ENCODE measurements around the gene SELENOP.
A peak's percentile ranks its signal among the peaks of the same experiment; 100 is the strongest.

The SELENOP gene

GRCh38 chr5:42759456-42759855, 52.2 kb downstream of the SELENOP start:
- no peak overlapping the region for H3K4me3 ChIP-seq
- no peaks in the 10 kb centered on the region for H3K9me3 ChIP-seq
- TF ChIP-seq CTCF (IDR thresholded peaks at IDR 0.05): no peak
- peaks cover 0 to 4% (median 2%) of the 10 kb centered on the region in 4 donors for H3K4me1 ChIP-seq
- no peaks in the 10 kb centered on the region for H3K36me3 ChIP-seq
- H3K27ac ChIP-seq: no peak overlapping the region
- DNase-seq: no peak
- no peaks in the 10 kb centered on the region for H3K27me3 ChIP-seq
- intact Hi-C loops (cut with DNase I; ENCODE audit: low total_unique reads): no loop called here

GRCh38 chr5:42756606-42757601, 54.8 kb downstream of the SELENOP start, which contains the start of gene CCDC152:
Gene CCDC152 (plus strand): TSS chr5:42756818. CDS start chr5:42759122, 2,304 bp downstream.
- TF ChIP-seq CTCF (IDR thresholded peaks at IDR 0.05): no peak
- DNase-seq: no peak
- Histone ChIP-seq H3K9me3 (no peaks in the 10 kb centered on the region), H3K4me1 (peaks cover 0 to 4% (median 2%) of the 10 kb centered on the region in 4 donors), H3K27ac (no peak within 1 kb of the TSS), H3K27me3 (no peaks in the 10 kb centered on the region), H3K4me3 (peak within 1 kb of the TSS; percentile 42 to 46), H3K36me3 (no peaks in the 10 kb centered on the region)
- intact Hi-C loops (cut with DNase I; ENCODE audit: low total_unique reads): no loop called here

- Histone ChIP-seq H3K9me3 (no peaks in the 10 kb centered on the region), H3K4me3 (no peak overlapping the region), H3K4me1 (peaks cover 0 to 4% (median 2%) of the 10 kb centered on the region in 4 donors), H3K27ac (no peak overlapping the region), H3K36me3 (no peaks in the 10 kb centered on the region), H3K27me3 (no peaks in the 10 kb centered on the region)
- no peak for DNase-seq
- no peak for TF ChIP-seq CTCF (IDR thresholded peaks at IDR 0.05)
- intact Hi-C loops (cut with DNase I; ENCODE audit: low total_unique reads): no loop called here
Measured at GRCh38 chr5:42753099-42753498, 58.6 kb downstream of the SELENOP start.

GRCh38 chr5:42751044-42751443, 60.6 kb downstream of the SELENOP start:
- intact Hi-C loops (cut with DNase I; ENCODE audit: low total_unique reads): no loop called here
- Histone ChIP-seq H3K4me3 (no peak overlapping the region), H3K27ac (no peak overlapping the region), H3K27me3 (no peaks in the 10 kb centered on the region), H3K4me1 (peaks cover 0 to 8% (median 0%) of the 10 kb centered on the region in 4 donors), H3K36me3 (no peaks in the 10 kb centered on the region), H3K9me3 (no peaks in the 10 kb centered on the region)
- no peak for DNase-seq
- TF ChIP-seq CTCF (IDR thresholded peaks at IDR 0.05): no peak

GRCh38 chr5:42750507-42750906, 61.2 kb downstream of the SELENOP start:
- Histone ChIP-seq H3K27me3 (no peaks in the 10 kb centered on the region), H3K9me3 (no peaks in the 10 kb centered on the region), H3K4me3 (no peak overlapping the region), H3K27ac (no peak overlapping the region), H3K4me1 (peaks cover 0 to 8% (median 0%) of the 10 kb centered on the region in 4 donors), H3K36me3 (no peaks in the 10 kb centered on the region)
- intact Hi-C loops (cut with DNase I; ENCODE audit: low total_unique reads): no loop called here
- no peak for TF ChIP-seq CTCF (IDR thresholded peaks at IDR 0.05)
- no peak for DNase-seq
